Heart right ventricle (tissue), 16 donors: ENCODE results near the gene STRA8. TPM values are rescaled to one million over a fixed set of nuclear protein-coding genes. Genes with fewer than 3 reads are reported as not detected.

ENCODE experiments used
- ATAC-seq, 8 donors: fragments of 200-7000 bp; cut with Tn5 transposase; one replicate each; pipeline ENCODE4 v1.9.1; 2020; ENCODE audit warnings: mild to moderate bottlenecking in 8 of 8, moderate library complexity in 8 of 8, moderate number of reproducible peaks in 1 of 8
- DNase-seq, 2 donors: peaks; one replicate each; pipeline ENCODE4 v3.0.0-alpha.2; 2020
- H3K27ac ChIP-seq, 10 donors: fragments of 200-600 bp; sonication (generic) in 2 of 10; one replicate each; pipeline versions ENCODE4 v1.5.0 to v1.8.0; 2020 to 2022; ENCODE audit warnings: mild to moderate bottlenecking in 3 of 10
- H3K27me3 ChIP-seq, 7 donors: fragments of 200-600 bp; one replicate each; pipeline ENCODE4 v1.8.0; 2021 to 2022; ENCODE audit warnings: mild to moderate bottlenecking in 2 of 7
- H3K36me3 ChIP-seq, 9 donors: fragments of 200-600 bp; sonication (generic) in 1 of 9; one replicate each; pipeline versions ENCODE4 v1.5.0 to v1.8.0; 2020 to 2022; ENCODE audit warnings: mild to moderate bottlenecking in 2 of 9
- H3K4me1 ChIP-seq, 9 donors: fragments of 200-600 bp; sonication (generic) in 1 of 9; one replicate each; pipeline versions ENCODE4 v1.5.0 to v1.8.0; 2020 to 2022; ENCODE audit warnings: mild to moderate bottlenecking in 4 of 9
- H3K4me3 ChIP-seq, 10 donors: fragments of 200-600 bp; sonication (generic) in 2 of 10; one replicate each; pipeline versions ENCODE4 v1.5.0 to v1.8.0; 2020 to 2022; ENCODE audit warnings: mild to moderate bottlenecking in 7 of 10, moderate library complexity in 2 of 10
- H3K9me3 ChIP-seq, 11 donors: fragments of 200-600 bp in 10 of 11; sonication (generic) in 2 of 11; one replicate each; pipeline versions ENCODE4 v1.5.0 to v1.8.0; 2013 to 2022; ENCODE audit warnings: mild to moderate bottlenecking in 2 of 11, control low read depth in 1 of 11, moderate library complexity in 1 of 11
- CTCF ChIP-seq, 9 donors: fragments of 200-600 bp; sonication (generic) in 2 of 9; IDR thresholded peaks; one replicate each; pipeline versions ENCODE4 v1.5.0 to v1.8.0; 2021 to 2022; ENCODE audit warnings: antibody characterized with exemption in 9 of 9, mild to moderate bottlenecking in 5 of 9, moderate library complexity in 1 of 9
- WGBS, 2 donors: extraction: QIAGEN DNeasy Blood & Tissue Kit; methylation state at CpG; one replicate each; pipeline ENCODE4 v1.1.7; 2013; ENCODE audit warnings: inconsistent platforms in 1 of 2; 5-methylcytosine and 5-hydroxymethylcytosine counted together
- intact Hi-C, 10 donors: fragments of 100-400 bp; cut with DNase I; formaldehyde crosslinking; loops; one replicate each; pipeline versions ENCODE4 v1.11.1 to v1.14.2; 2022
- polyA plus RNA-seq, 2 donors: library from polyadenylated mRNA; stranded (reverse); fragments of 200-250 nt; gene quantifications; one replicate each; pipeline ENCODE4 v1.2.3, GENCODE V29; 2013
- total RNA-seq, 10 donors: library from RNA; stranded (reverse); fragmentation: NEBNext Ultra II Directional in 3 of 10; extraction: Animal tissue kit (Norgen Biotek cat#: 25700) in 3 of 10; gene quantifications; one replicate each; pipeline versions ENCODE4 v1.2.1 to v1.2.4, GENCODE V29; 2021 to 2023
- donor health status: Arrhythmogenic right ventricular cardiomyopathy.
- donor health status: ischemic (EF 13 %, LVEDD 7.1; RV severe dilation, severe dysfunction).
- donor health status: healthy with polysubstance abuse.
- donor health status: DM: no; HTN: yes; CAD: no.
- donor health status: DM: no; HTN: no; CAD: no.
- donor health status: ischemic (EF 25% LVEDD 6.9; RV normal size, moderate dysfunction).
- donor health status: ischemic (EF 25% LVEDD 5.7; RV mildly dilated, moderate dysfunction).
- donor health status: healthy.
- donor health status: DM: yes; HTN: yes; CAD: no.
- donor health status: Ischemic cardiomyopathy.
- donor health status: ischemic (EF 35%, LVEDD 5.7; RV mildly dilated, moderate dysfunction).
- donor health status: nonischemic (EF 11% LVEDD 7.7; RV severe dilation, severe dysfunction).
- donor health status: DM: yes; HTN: yes; CAD: no.
- donor health status: PGD.
- donor health status: ischemic (EF 29% LVEDD 5.4; RV normal size, mild dysfunction).
- donor health status: nonischemic (EF 23%, LVEDD 6.1; RV moderate dilation, normal function).

The STRA8 gene
- total and polyA plus RNA-seq, 12 donors, result not detected

DNA sequence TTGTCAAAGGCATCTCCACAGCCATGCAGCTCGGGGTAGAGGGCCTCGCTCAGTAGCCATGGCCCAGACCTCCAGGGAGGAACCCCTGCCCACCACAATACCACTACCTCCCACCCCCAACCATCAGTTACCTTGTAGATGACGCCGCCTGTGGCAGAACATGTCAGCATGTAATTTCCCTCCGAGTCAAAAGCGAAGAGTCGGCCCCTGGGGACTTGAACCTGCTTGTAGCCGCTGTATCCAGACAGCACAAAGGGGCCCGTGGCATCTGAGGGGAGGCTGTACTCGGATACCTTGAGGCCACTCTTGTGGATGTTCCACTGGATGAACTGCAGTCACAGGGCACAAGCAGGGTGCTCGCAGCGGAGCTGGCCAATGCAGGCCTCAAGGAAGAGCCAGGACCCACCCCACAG is 46.8 kb upstream of the STRA8 start:
- Histone ChIP-seq H3K36me3 (peaks cover 0 to 100% (median 63%) of the 10 kb centered on the region in 9 donors), H3K27ac (no peak overlapping the region), H3K4me1 (peaks cover 0 to 14% (median 0%) of the 10 kb centered on the region in 9 donors), H3K4me3 (no peak overlapping the region), H3K27me3 (no peaks in the 10 kb centered on the region), H3K9me3 (peaks cover 0 to 24% (median 7%) of the 10 kb centered on the region in 11 donors)
- 90 to 91% methylated on average over 12 of the region's 12 CpGs for WGBS, 2 donors
- DNase-seq, result no peak
- TF ChIP-seq CTCF (IDR thresholded peaks at IDR 0.05), result no peak
- peak in 1 of 8 donors; percentile 11 for ATAC-seq
- intact Hi-C loops, result loop anchor here in 1 of 10 donors (10.0 kb wide), 1 partner anchor 192 kb away; no protein-coding TSS in a partner anchor

DNA sequence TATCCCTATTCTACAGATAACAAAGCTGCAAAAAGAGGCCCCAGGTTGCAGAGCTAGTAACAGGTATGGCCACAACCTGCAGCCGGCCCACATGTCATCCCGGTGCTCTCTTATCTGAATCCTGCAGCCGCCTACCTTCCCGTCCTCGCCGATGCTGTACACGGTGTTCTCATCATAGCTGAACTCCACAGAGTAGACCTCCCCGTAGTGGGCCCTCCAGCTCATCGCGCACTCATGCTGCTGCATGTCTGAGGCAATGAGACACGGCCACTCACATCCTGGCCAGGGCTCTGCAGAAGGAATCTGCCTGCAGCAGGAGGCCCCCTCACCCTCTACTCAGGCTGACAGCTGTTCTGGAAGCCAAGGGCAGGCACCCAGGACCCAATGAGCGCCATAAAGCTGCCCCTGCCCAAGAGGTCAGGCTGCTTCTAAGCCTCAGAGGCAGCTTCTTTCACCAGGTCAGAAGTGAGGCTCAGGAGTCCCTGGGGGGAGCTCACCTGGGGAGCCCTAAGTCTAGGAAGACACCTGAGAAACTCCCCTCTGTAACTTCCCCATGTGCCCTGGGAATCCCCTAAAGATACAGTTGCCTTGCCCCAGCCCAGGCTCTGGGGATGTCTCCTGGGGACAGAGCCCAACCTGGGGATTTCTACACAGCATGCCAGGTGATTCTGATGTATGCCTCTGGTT is 45.2 kb upstream of the STRA8 start:
- peak in 1 of 8 donors; percentile 23 for ATAC-seq
- intact Hi-C loops, result loop anchor here in 1 of 10 donors (10.0 kb wide), 1 partner anchor 194 kb away; no protein-coding TSS in a partner anchor
- Histone ChIP-seq H3K4me3 (no peak overlapping the region), H3K36me3 (peaks cover 0 to 100% (median 54%) of the 10 kb centered on the region in 9 donors), H3K4me1 (peaks cover 0 to 14% (median 0%) of the 10 kb centered on the region in 9 donors), H3K27ac (no peak overlapping the region), H3K9me3 (peaks cover 0 to 8% (median 0%) of the 10 kb centered on the region in 11 donors), H3K27me3 (no peaks in the 10 kb centered on the region)
- WGBS, 2 donors, result 97 to 98% methylated on average over 12 of the region's 12 CpGs
- no peak for DNase-seq
- TF ChIP-seq CTCF (IDR thresholded peaks at IDR 0.05), result no peak

GRCh38 chr7:135189221-135189662 is 44.4 kb upstream of the STRA8 start:
- Histone ChIP-seq H3K4me3 (no peak overlapping the region), H3K9me3 (no peaks in the 10 kb centered on the region), H3K27me3 (no peaks in the 10 kb centered on the region), H3K27ac (no peak overlapping the region), H3K36me3 (peaks cover 0 to 100% (median 54%) of the 10 kb centered on the region in 9 donors), H3K4me1 (peaks cover 0 to 14% (median 0%) of the 10 kb centered on the region in 9 donors)
- ATAC-seq, result peak in 3 of 8 donors; percentile 31 to 63 (median 41)
- no peak for DNase-seq
- no peak for TF ChIP-seq CTCF (IDR thresholded peaks at IDR 0.05)
- intact Hi-C loops, result loop anchor here in 1 of 10 donors (10.0 kb wide), 1 partner anchor 194 kb away; no protein-coding TSS in a partner anchor
- 85 to 87% methylated on average over 6 of the region's 6 CpGs for WGBS, 2 donors

DNA sequence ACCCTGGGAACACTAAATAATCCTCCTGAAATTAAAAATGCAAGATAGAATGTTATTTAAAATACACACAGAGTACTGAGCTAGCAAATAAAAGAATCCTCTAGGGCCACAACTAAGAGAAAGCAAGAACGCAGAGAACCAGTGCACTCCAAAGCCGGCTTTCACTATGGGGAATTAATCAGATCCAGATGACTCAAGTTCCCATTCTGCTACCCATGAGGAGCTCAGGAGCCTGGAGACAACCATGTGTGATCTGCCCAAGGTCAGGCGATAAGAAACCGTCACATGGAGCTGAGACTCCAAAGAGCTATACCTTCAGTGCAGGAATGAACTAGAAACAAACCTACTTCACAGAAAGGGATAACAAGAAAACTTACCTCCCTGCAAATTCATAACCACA is 43.7 kb upstream of the STRA8 start:
- peaks cover 0 to 100% (median 53%) of the 10 kb centered on the region in 9 donors for H3K36me3 ChIP-seq
- WGBS, 2 donors, result 83 to 86% methylated on average over 4 of the region's 4 CpGs
- no peak for DNase-seq

More for the DNA sequence above, 43.7 kb upstream of the STRA8 start:
- no peak for TF ChIP-seq CTCF (IDR thresholded peaks at IDR 0.05)
- H3K4me3 ChIP-seq, result no peak overlapping the region
- H3K27ac ChIP-seq, result no peak overlapping the region
- no peak for ATAC-seq
- intact Hi-C loops, result loop anchor here in 1 of 10 donors (10.0 kb wide), 1 partner anchor 195 kb away; no protein-coding TSS in a partner anchor
- H3K4me1 ChIP-seq, result peaks cover 0 to 14% (median 0%) of the 10 kb centered on the region in 9 donors
- H3K9me3 ChIP-seq, result no peaks in the 10 kb centered on the region
- no peaks in the 10 kb centered on the region for H3K27me3 ChIP-seq
